GM19438 (cell line): ENCODE results near the gene RNGTT.
"Not testable (repeated sequence)": the region's sequence is repeated elsewhere in the genome, so short reads cannot be mapped to it uniquely, and the experiment has no call there.

Source experiments
- ATAC-seq: cut with Tn5 transposase; IDR thresholded peaks from one replicate; pipeline ENCODE4 v1.9.1; 2021; ENCODE audit warnings: low read depth; ENCODE audit not compliant: unreplicated experiment

The RNGTT gene

GRCh38 chr6:88972504-88973423 is 9.3 kb upstream of the RNGTT start:
- no peak for ATAC-seq

DNA sequence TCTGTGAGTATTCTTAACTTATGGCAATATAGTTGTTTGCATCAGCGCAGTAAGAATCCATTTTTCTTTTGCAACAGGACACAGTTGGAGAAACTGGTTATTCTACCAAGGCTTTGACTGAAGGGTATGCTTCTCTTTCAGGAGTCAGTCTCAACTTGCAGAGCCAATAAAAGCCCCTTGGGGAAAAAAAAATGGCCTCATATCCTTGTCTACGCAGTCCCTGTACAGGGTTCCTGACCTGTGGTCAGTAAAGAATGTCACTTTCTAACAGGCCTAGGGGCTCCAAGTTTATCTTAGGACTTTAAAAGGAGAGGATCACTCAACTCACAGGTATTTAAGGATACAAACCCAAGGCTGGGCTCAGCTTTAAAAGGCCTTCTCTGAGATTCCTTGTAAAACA is 6.9 kb upstream of the RNGTT start:
- ATAC-seq: no peak

GRCh38 chr6:88969255-88969654 is 5.8 kb upstream of the RNGTT start:
- ATAC-seq: not testable (repeated sequence)

GRCh38 chr6:88967891-88968290 is 4.5 kb upstream of the RNGTT start:
- ATAC-seq: no peak

DNA sequence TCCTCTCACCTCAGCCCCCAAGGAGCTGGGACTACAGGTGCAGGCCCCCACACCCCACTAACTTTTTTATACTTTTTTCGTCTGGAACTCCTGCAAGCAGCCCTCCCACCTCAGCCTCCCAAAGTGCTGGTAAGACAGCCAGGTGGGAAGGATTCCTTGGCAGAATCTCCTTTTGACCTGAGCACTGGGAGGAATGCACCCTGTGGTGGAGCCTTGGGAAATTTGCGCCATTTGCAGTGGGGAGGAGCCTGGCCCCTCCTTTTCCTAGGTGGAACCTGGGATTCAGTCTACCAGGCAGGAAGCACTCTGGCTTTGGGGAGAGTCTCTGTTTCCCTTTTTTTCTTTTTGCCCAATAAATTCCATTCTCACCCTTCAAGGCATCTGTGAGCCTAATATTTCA is 2.3 kb upstream of the RNGTT start:
- no peak for ATAC-seq

DNA sequence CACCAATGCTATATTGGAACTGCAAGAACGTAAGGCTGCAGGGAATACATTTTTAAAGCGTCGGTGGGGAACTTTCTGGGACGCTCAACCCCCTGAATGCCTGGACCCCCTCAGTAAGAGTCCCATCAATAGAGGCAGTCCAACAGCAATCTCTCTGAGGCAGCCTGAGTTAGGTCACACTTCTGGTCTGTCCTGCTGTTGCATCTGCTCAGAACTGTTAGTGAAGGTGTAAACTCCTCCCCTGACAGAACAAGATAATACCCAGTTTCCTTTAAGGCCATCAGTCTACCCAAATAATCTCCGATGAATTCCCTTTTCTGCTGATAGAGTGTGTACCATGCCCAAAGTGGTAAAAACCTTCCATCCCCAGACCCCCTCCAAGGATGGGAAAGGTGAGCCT is 1.1 kb upstream of the RNGTT start:
- ATAC-seq: no peak

DNA sequence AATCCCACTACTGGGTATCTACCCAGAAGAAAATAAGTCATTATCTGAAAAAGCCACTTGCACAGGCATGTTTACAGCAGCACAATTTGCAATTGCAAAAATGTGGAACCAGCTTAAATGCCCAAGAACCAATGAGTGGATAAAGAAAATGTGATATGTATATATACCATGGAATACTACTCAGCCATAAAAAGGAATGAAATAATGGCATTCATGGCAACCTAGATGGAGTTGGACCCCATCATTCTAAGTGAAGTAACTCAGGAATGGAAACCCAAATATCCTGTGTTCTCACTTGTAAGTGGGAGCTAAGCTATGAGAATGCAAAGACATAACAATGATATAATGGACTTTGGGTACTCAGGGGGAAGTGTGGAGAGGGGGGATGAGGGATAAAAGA is 4.6 kb downstream of the RNGTT start:
- no peak for ATAC-seq

GRCh38 chr6:88953550-88954386 is 9.7 kb downstream of the RNGTT start:
- no peak for ATAC-seq

GRCh38 chr6:88952065-88952704 is 11.2 kb downstream of the RNGTT start:
- ATAC-seq: no peak

DNA sequence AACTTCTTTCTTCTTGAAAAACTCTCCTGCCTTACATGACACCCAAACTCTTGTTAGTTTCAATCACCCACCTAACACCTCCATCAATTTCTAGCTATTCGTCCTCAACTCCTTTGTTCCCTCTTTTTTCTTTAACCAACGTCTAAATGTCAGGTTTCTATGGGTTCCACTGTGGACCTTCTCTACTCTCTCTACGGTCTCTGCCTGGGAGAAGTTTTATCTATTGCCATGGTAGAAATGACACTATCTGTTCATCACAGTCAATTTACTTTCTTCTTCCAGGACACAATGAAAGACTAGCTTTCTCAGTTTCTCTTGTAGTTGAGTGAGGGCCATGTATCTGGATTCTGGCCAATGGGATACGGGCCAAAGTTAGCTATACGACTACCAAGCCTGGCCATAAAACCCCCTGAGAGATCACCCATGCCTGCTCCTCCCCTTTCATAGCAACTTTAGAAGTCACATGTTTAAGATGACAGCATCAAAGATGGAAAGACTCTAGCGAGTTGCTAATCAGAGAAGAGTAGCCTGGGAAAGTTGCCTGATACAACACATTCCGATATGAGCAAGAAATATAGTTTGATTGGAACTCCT is 17.9 kb downstream of the RNGTT start:
- no peak for ATAC-seq

DNA sequence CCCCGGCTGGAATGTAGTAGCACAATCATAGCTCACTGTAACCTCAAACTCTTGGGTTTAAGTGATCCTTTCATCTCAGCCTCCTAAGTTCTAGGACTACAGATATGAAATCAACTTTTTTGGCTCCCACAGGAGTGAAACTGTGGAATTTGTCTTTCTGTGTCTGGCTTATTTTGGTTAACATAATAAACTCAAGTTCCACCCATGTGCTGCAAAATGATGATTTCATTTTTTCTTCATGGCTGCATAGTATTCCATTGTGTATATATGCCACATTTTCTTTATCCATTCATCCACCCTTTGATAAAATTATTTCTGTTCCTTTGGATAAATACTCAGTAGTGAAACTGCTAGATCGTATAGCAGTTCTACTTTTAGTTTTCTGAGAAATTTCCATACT is 29.9 kb downstream of the RNGTT start:
- ATAC-seq: no peak

GRCh38 chr6:88932019-88932418 is 31.4 kb downstream of the RNGTT start:
- ATAC-seq: not testable (repeated sequence)

DNA sequence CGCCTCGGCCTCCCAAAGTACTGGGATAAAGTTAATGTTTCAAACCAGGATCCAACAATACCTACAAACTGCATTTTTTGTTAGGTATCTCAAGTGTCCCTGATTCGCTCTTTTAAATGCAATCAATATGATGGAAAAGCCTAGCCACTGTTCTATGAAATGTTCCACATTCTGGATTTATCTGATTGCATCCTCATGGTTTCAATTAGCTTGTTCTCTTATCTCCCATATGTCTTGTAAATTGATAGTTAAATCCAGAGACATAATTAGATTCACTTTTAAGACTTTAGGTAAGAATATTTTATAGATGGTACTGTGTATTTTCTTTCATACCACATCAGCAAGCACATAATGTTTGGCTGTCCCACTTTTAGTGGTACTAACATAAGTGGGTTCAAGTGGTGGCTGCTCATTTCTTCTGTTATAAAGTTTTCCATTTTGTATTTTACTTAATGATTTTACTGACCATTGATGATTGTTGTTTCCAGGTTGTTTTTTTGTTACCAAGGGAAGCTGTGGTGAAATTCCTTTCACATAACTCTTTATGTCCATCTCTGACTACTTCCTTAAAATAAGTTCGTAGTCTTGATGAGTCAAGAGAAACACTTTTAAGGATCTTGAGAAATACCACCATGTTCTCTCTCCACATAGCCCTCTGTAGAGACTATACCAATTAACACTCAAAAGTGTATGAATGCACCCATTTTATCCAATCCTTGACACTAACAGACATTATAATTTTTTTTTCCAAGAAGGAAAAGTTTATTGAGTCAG is 40.5 kb downstream of the RNGTT start:
- ATAC-seq: no peak

DNA sequence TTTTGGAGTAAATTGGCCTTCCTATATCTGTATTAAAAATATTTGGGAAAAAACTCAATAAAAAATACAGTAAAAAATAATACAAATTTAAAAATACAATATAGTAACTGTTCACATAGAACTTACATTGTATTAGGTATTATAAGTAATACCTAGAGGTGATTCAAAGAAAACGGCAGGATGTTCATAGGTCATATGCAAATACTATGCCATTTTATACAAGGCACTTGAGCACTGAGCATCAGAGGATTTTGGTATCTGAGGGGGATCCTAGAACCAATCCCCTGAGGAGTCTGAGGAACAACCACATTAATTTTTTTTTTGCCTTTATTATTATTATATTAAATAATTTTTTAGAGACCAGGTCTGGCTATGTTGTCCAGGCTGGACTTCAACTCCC is 41.7 kb downstream of the RNGTT start:
- no peak for ATAC-seq

GRCh38 chr6:88920774-88921733 is 42.4 kb downstream of the RNGTT start:
- ATAC-seq: no peak

DNA sequence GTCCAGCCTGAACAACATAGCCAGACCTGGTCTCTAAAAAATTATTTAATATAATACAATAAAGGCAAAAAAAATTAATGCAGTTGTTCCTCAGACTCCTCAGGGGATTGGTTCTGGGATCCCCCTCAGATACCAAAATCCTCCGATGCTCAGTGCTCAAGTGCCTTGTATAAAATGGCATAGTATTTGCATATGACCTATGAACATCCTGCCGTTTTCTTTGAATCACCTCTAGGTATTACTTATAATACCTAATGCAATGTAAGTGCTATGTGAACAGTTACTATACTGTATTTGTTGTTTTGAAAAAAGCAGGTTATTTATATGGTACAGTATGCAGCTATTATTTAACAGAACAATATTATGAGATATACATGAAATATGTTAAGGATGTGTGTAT is 43.3 kb downstream of the RNGTT start:
- ATAC-seq: no peak

DNA sequence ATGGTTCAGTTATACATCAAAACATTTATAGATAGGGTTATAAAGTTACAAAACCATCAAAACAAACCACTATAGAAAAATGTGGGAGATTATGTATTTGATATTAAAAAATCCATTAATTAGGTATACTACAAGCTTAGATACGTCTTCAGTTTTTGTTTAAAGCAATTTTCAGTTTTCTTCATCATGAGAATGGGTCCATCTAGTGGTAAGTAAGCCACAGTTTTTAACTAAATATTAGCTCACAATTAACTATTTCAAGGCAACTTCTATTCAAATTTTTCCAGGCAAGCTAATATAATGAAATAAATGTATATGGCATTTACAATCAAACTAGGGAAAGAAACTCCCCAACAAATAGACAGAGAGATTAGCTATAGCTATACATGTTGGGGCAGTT is 44.4 kb downstream of the RNGTT start:
- ATAC-seq: no peak

GRCh38 chr6:88916615-88917208 is 46.7 kb downstream of the RNGTT start:
- ATAC-seq: no peak
